ENCODE results near the gene PITRM1. TPM values are rescaled to one million over a fixed set of nuclear protein-coding genes. Genes with fewer than 3 reads are reported as not detected.
A peak's percentile ranks its signal among the peaks of the same experiment; 100 is the strongest.

PITRM1 gene
- total RNA-seq, 1 donor from 2014 or later = 60.2 TPM

DNA sequence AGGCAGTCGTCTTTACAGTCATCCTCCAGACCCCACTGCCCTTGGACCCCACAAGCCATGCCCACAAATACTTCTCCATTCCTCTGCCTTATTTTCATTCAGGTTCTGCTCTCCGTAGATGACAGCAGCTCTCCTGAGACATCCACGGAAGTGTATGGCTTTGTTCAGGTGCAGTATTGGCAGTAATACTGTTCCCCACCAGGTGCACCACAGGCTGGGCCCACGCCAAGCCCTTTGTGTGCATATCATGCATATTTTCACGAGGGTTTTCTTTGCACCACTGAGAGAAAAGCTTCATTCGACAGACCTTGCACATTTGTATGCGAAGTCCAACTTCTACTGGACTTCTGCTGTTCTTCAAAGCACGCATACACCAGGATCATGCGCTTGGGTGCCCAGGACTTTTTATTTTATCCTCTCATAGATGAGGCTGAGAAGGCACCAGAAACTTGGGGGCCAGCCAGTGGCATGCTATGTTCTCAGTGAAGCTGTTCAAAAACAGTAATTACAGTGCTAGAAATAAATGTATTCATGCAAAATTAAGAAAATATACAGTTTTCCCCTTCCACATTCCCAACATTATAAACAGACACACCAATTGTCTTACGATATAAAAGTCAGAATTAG lies 37.8 kb upstream of the PITRM1 start:
- H3K4me1 ChIP-seq = no peaks in the 10 kb centered on the region
- DNase-seq (no peak), ATAC-seq (no peak)
- intact Hi-C loops (cut with DNase I) = no loop called here
- no peak overlapping the region for H3K4me3 ChIP-seq
- H3K27me3 ChIP-seq (ENCODE audit: low read depth) = peaks cover 10% of the 10 kb centered on the region
- no peaks in the 10 kb centered on the region for H3K9me3 ChIP-seq
- TF ChIP-seq, protein P1, sequence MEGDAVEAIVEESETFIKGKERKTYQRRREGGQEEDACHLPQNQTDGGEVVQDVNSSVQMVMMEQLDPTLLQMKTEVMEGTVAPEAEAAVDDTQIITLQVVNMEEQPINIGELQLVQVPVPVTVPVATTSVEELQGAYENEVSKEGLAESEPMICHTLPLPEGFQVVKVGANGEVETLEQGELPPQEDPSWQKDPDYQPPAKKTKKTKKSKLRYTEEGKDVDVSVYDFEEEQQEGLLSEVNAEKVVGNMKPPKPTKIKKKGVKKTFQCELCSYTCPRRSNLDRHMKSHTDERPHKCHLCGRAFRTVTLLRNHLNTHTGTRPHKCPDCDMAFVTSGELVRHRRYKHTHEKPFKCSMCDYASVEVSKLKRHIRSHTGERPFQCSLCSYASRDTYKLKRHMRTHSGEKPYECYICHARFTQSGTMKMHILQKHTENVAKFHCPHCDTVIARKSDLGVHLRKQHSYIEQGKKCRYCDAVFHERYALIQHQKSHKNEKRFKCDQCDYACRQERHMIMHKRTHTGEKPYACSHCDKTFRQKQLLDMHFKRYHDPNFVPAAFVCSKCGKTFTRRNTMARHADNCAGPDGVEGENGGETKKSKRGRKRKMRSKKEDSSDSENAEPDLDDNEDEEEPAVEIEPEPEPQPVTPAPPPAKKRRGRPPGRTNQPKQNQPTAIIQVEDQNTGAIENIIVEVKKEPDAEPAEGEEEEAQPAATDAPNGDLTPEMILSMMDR (IDR thresholded peaks at IDR 0.05) = no peak
- no peaks in the 10 kb centered on the region for H3K36me3 ChIP-seq
- H3K27ac ChIP-seq = no peak overlapping the region

DNA sequence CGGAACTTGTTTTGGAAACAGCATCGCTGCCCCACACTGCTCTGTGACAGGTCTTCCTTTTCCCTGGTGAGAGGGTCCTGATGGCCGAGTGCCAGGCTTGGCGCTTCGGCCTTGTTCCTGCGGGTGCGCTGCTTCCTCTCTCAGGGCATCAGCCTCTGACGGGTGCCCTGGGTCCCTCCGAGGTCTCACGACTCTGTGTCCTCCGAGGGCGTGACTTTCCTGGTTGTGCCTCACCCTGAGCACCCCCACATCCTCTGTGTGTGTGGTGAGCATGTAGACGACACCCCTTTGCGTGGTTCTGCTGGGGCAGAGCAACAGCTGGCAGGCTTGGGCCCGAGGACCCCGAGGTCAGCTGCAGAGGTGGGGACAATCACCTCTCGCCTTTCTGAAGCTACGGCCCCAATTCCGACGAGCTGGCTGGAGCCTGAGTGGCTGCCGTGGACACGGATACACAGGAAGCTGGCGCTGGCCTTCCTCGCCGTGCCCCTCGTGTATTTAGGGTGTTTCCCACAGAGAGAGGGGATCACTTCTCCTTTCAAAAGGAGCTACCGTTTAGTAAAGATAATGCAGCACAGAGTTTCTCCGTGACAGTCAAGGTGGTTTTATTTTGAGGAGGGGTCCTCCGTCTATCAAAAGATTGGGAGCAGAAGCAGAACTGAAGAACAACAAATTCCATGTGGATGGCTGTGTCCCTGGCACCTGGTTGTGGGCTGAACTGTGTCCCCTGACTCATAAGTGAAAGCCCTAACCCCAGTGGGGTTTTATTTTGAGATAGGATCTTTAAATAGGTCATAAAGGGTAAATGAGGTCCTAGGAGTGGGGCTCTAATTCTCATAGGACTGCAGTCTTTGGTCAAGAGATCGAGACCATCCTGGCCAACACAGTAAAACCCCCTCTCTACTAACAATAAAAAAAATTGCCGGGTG lies 36.2 kb upstream of the PITRM1 start:
- Histone ChIP-seq H3K4me1 (no peaks in the 10 kb centered on the region), H3K27ac (no peak overlapping the region), H3K36me3 (no peaks in the 10 kb centered on the region), H3K4me3 (no peak overlapping the region), H3K27me3 (ENCODE audit: low read depth) (peaks cover 10% of the 10 kb centered on the region), H3K9me3 (no peaks in the 10 kb centered on the region)
- DNase-seq (no peak), ATAC-seq (peak in 1 of 2 donors; percentile 30)
- intact Hi-C loops (cut with DNase I) = no loop called here
- TF ChIP-seq, protein P1 (IDR thresholded peaks at IDR 0.05) = no peak

DNA sequence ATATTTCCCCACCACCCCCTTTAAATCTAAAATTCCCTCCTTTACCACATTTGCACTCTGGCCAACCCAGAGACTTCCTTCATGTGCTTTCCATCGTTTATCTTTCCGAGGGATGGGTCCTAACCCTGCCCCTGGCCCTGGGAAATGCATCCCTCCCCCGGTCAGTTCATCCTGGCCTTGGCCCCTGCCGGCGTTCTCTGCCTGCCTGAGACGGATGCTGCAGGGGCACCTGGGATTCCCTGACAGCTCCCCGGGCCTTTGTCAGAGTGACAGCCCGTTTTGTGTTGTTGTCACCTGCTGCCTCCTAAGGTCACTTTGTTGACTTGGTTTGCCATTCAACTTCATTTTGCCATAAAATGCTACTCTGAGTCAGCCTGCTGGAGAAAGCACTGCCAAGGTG lies 34.8 kb upstream of the PITRM1 start:
- Histone ChIP-seq H3K36me3 (no peaks in the 10 kb centered on the region), H3K9me3 (no peaks in the 10 kb centered on the region), H3K4me3 (no peak overlapping the region), H3K27ac (no peak overlapping the region), H3K27me3 (ENCODE audit: low read depth) (peaks cover 10% of the 10 kb centered on the region), H3K4me1 (no peaks in the 10 kb centered on the region)
- intact Hi-C loops (cut with DNase I) = no loop called here
- ATAC-seq = no peak
- no peak for DNase-seq
- TF ChIP-seq, protein P1 (IDR thresholded peaks at IDR 0.05) = no peak

DNA sequence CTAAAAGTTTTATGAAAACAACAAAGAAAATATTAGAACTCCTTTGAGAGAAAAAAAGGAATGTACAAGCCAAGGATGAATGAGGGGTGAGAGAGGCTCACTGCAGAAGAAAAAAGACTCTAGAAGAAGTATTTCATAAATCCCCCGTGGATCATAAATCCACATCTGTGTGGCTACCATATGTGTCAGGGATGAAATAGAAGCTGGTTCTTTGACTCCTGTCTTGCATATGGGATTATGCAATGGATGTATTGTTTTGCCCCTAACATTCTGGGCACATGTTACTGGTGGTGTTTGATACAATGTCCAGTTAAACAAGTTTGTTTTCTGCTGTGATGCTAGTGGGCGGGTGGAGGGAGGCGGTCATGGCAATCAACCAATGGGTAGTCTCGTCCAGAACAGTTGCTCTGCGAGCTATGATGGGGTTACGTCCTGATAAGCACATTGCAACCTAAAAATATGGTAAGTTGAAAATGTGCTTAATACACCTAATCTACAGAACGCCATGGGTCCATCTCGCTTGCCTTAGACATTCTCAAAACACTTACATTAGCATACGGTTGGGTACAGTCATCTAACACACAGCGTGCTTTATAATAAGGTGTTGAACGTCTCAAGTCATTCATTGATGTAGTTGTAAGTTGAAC lies 34.1 kb upstream of the PITRM1 start:
- Histone ChIP-seq H3K27ac (no peak overlapping the region), H3K4me3 (no peak overlapping the region), H3K36me3 (no peaks in the 10 kb centered on the region), H3K4me1 (no peaks in the 10 kb centered on the region), H3K9me3 (no peaks in the 10 kb centered on the region), H3K27me3 (ENCODE audit: low read depth) (peaks cover 10% of the 10 kb centered on the region)
- DNase-seq = no peak
- intact Hi-C loops (cut with DNase I) = no loop called here
- no peak for ATAC-seq
- TF ChIP-seq, protein P1 (IDR thresholded peaks at IDR 0.05) = no peak

DNA sequence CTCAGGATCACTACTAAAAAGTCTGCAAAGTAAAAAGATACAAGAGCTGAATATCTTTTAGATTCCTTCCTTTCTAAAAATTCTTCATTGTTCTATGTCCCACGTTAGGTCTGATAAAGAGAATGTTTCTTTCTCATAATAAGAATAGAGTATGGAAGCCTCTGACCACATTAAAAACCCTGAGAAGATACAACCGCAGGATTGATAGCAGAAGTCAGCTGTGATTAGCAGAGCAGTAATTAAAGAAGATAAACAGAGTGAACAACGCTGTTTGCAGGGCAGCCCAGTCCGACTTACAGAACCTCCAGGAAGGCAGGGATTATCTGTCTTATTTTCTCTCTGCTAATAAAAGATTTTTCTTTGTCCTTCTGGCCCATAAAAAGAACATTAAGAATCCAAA lies 31.4 kb upstream of the PITRM1 start:
- H3K9me3 ChIP-seq = no peaks in the 10 kb centered on the region
- no peaks in the 10 kb centered on the region for H3K36me3 ChIP-seq
- H3K4me1 ChIP-seq = no peaks in the 10 kb centered on the region
- DNase-seq (no peak), ATAC-seq (no peak)
- H3K27ac ChIP-seq = no peak overlapping the region
- no peak overlapping the region for H3K4me3 ChIP-seq
- TF ChIP-seq, protein P1 (IDR thresholded peaks at IDR 0.05) = no peak
- intact Hi-C loops (cut with DNase I) = no loop called here
- peaks cover 10% of the 10 kb centered on the region for H3K27me3 ChIP-seq (ENCODE audit: low read depth)

All from lower lobe of right lung (tissue), 2 donors.